ENCODE data around the gene IPO4. TPM values are rescaled to one million over a fixed set of nuclear protein-coding genes. Genes with fewer than 3 reads are reported as not detected.

The IPO4 gene
- total RNA-seq, 1 experiment from 2014 or later = 116 TPM

- Histone ChIP-seq H4K91ac (ENCODE audit: insufficient read length, low read depth, low read length) (no peak overlapping the region), H3K23ac (ENCODE audit: insufficient read length, low read depth, low read length) (no peak overlapping the region), H3K9me3 (ENCODE audit: control insufficient read depth, low read depth, low read length) (no peaks in the 10 kb centered on the region), H3K18ac (ENCODE audit: insufficient read length, low read depth, low read length) (no peak overlapping the region), H3K79me2 (ENCODE audit: insufficient read depth, low read length) (peaks cover 8% of the 10 kb centered on the region; the same call in 1 of the 2 replicates), H3K4me1 (ENCODE audit: insufficient read depth, low read length) (no peaks in the 10 kb centered on the region), H2AFZ (ENCODE audit: low read length) (no peak overlapping the region), H3K4ac (ENCODE audit: low read depth, low read length) (no peak overlapping the region), H2BK12ac (ENCODE audit: insufficient read length, low read depth, low read length) (no peak overlapping the region), H4K20me1 (ENCODE audit: control insufficient read depth, insufficient read depth, insufficient read length) (no peaks in the 10 kb centered on the region), H3K27ac (ENCODE audit: insufficient read length, low read depth, low read length) (no peak overlapping the region), H3K27me3 (ENCODE audit: insufficient read depth, low read length) (no peaks in the 10 kb centered on the region), H3K4me2 (ENCODE audit: insufficient read depth, insufficient read length, low read length) (no peak overlapping the region), H3K23me2 (ENCODE audit: insufficient read length, low read depth, low read length, poor library complexity, severe bottlenecking) (peaks cover 11% of the 10 kb centered on the region), H3T11ph (ENCODE audit: low read length) (no peak overlapping the region), H3K79me1 (ENCODE audit: insufficient read depth, low read depth, low read length, poor library complexity, severe bottlenecking) (peaks cover 4% of the 10 kb centered on the region), H2AK5ac (ENCODE audit: insufficient read length, low read length) (no peak overlapping the region), H2BK120ac (ENCODE audit: low read depth, low read length, poor library complexity, severe bottlenecking) (no peak overlapping the region), H3K14ac (ENCODE audit: insufficient read depth, low read length) (no peak overlapping the region), H3K56ac (ENCODE audit: insufficient read length, low read depth, low read length) (no peak overlapping the region), H4K8ac (replicated peaks; ENCODE audit: insufficient read length, low read depth, low read length) (no peak overlapping the region), H2BK20ac (ENCODE audit: low read depth, low read length, poor library complexity, severe bottlenecking) (no peak overlapping the region), H2BK15ac (ENCODE audit: low read depth, low read length) (no peak overlapping the region), H3K9ac (ENCODE audit: extremely low read depth, insufficient read length, low read length) (no peak overlapping the region), H2BK5ac (ENCODE audit: insufficient read length, low read length) (no peak overlapping the region), H4K5ac (ENCODE audit: insufficient read length, low read depth, low read length) (no peak overlapping the region)
- Mint-ChIP-seq H3K4me3 (peak overlapping the region in 1 of 2 experiments; percentile 34; a peak in 1 of 5 replicates), H3K9me3 (no peaks in the 10 kb centered on the region), H3K27me3 (ENCODE audit: low read depth) (no peaks in the 10 kb centered on the region), H3K36me3 (ENCODE audit: insufficient read depth in 1 of 3, low read depth in 3 of 3) (peaks cover 36 to 72% (median 64%) of the 10 kb centered on the region in 3 experiments), H3K4me1 (peaks cover 9 to 13% of the 10 kb centered on the region in 2 experiments), H3K27ac (no peak overlapping the region)
- no CpG with 5 or more reads among the region's 16 CpGs for WGBS (ENCODE audit: extremely low coverage, insufficient read length, low lambda C conversion rate)
- no peak for DNase-seq
- no peak for TF ChIP-seq CTCF (conservative IDR thresholded peaks at IDR 0.05)
These were observed 37.1 kb downstream of the IPO4 start for GRCh38 chr14:24151404-24152080.
